HCEC 1CT (cell line): Measurements from ENCODE around the gene TLCD2.

Experiments used
- DNase-seq: peaks from one replicate; pipeline ENCODE4 v3.0.0-alpha.2; 2017

TLCD2 gene

GRCh38 chr17:1735418-1735817 lies 25.2 kb upstream of the TLCD2 start:
- DNase-seq = no peak

GRCh38 chr17:1733759-1734158 lies 23.6 kb upstream of the TLCD2 start:
- DNase-seq = no peak

GRCh38 chr17:1732833-1733321 lies 22.7 kb upstream of the TLCD2 start:
- DNase-seq = no peak

GRCh38 chr17:1732241-1732832 lies 22.2 kb upstream of the TLCD2 start:
- DNase-seq = no peak

GRCh38 chr17:1731194-1731506 lies 21.0 kb upstream of the TLCD2 start:
- DNase-seq = no peak

GRCh38 chr17:1730326-1731193 lies 20.4 kb upstream of the TLCD2 start:
- DNase-seq = peak; percentile 82

GRCh38 chr17:1729966-1730325 lies 19.8 kb upstream of the TLCD2 start:
- no peak for DNase-seq

- DNase-seq = no peak
Measured at GRCh38 chr17:1727876-1728630, 17.9 kb upstream of the TLCD2 start.

- no peak for DNase-seq
Measured at GRCh38 chr17:1727258-1727789, 17.1 kb upstream of the TLCD2 start.

- no peak for DNase-seq
Measured at GRCh38 chr17:1726626-1727257, 16.6 kb upstream of the TLCD2 start.

- no peak for DNase-seq
Measured at GRCh38 chr17:1725642-1726511, 15.7 kb upstream of the TLCD2 start.

GRCh38 chr17:1724869-1725641 lies 14.9 kb upstream of the TLCD2 start:
- no peak for DNase-seq

- peak; percentile 87 for DNase-seq
Measured at GRCh38 chr17:1724351-1724868, 14.2 kb upstream of the TLCD2 start, which contains the start of gene WDR81. WDR81 (plus strand) TSS chr17:1724704; CDS start chr17:1724960, 256 bp downstream.

- peak; percentile 71 for DNase-seq
Measured at GRCh38 chr17:1722022-1722421, 11.8 kb upstream of the TLCD2 start.

- peak; percentile 26 for DNase-seq
Measured at GRCh38 chr17:1720856-1721386, 10.7 kb upstream of the TLCD2 start.

- DNase-seq = no peak
Measured at GRCh38 chr17:1718362-1719165, 8.4 kb upstream of the TLCD2 start.

GRCh38 chr17:1716912-1717695 lies 6.9 kb upstream of the TLCD2 start:
- DNase-seq = peak; percentile 99

- peak; percentile 100 for DNase-seq
Measured at GRCh38 chr17:1716076-1716911, 6.1 kb upstream of the TLCD2 start.
